GM12892 (cell line): Measurements from ENCODE around the gene NDUFV3. TPM values are rescaled to one million over a fixed set of nuclear protein-coding genes. Genes with fewer than 3 reads are reported as not detected.
"Not testable (repeated sequence)": the region's sequence is repeated elsewhere in the genome, so short reads cannot be mapped to it uniquely, and the experiment has no call there.

ENCODE experiments used
- DNase-seq: peaks from one replicate; pipeline ENCODE4 v3.0.0; 2011; ENCODE audit not compliant: insufficient read length
- FAIRE-seq: peaks from 2 replicates; lab custom pipeline; 2011; peaks lifted over from hg19 to GRCh38; lab: Jason Lieb, UNC
- POLR2A ChIP-seq: IDR thresholded peaks from 2 replicates; pipeline ENCODE4 v1.6.1; 2011; ENCODE audit warnings: low read depth, low read length, control low read depth
- POLR2AphosphoS5 ChIP-seq: IDR thresholded peaks from 2 replicates; pipeline ENCODE4 v1.6.1; 2011; ENCODE audit warnings: low read depth, low read length, control low read depth
- TAF1 ChIP-seq: IDR thresholded peaks from 2 replicates; pipeline ENCODE4 v1.6.1; 2011; ENCODE audit warnings: low read depth, mild to moderate bottlenecking, control low read depth, low read length, borderline replicate concordance
- polyA plus RNA-seq: library from polyadenylated mRNA; unstranded; fragments of >200 nt; gene quantifications from one replicate; pipeline ENCODE4 v1.2.1, GENCODE V29; 2012; ENCODE audit warnings: missing spikeins, inconsistent platforms; ENCODE audit not compliant: missing spikeins

Gene NDUFV3
- 16.2 TPM for polyA plus RNA-seq

GRCh38 chr21:42892931-42893755, at the start of gene NDUFV3:
NDUFV3 (plus strand) TSS chr21:42893309; CDS start chr21:42893334, 25 bp downstream.
- peak; percentile 90 for TF ChIP-seq POLR2A
- TF ChIP-seq POLR2AphosphoS5 = peak; percentile 87
- TF ChIP-seq TAF1 = peak; percentile 83
- peak; percentile 97 for DNase-seq
- peak; percentile 99 for FAIRE-seq

- no peak for FAIRE-seq
- no peak for DNase-seq
- no peak for TF ChIP-seq POLR2A
- no peak for TF ChIP-seq POLR2AphosphoS5
- no peak for TF ChIP-seq TAF1
These were observed 48.5 kb upstream of the NDUFV3 start for GRCh38 chr21:42844411-42845113.

- no peak for FAIRE-seq
- no peak for DNase-seq
- TF ChIP-seq TAF1 (no peak), POLR2A (no peak), POLR2AphosphoS5 (no peak)
These were observed 47.7 kb upstream of the NDUFV3 start for GRCh38 chr21:42845296-42845965.

- no peak for FAIRE-seq
- no peak for DNase-seq
- TF ChIP-seq POLR2A = no peak
- no peak for TF ChIP-seq POLR2AphosphoS5
- no peak for TF ChIP-seq TAF1
These were observed 46.9 kb upstream of the NDUFV3 start for GRCh38 chr21:42846221-42846620.

GRCh38 chr21:42847051-42847707, 45.9 kb upstream of the NDUFV3 start:
- FAIRE-seq (no peak), DNase-seq (no peak)
- TF ChIP-seq POLR2A = no peak
- no peak for TF ChIP-seq POLR2AphosphoS5
- no peak for TF ChIP-seq TAF1

- no peak for FAIRE-seq
- DNase-seq = no peak
- TF ChIP-seq POLR2AphosphoS5 = no peak
- TF ChIP-seq POLR2A = no peak
- TF ChIP-seq TAF1 = no peak
These were observed 45.4 kb upstream of the NDUFV3 start for GRCh38 chr21:42847726-42848125.

- peak; percentile 64 for FAIRE-seq
- not testable (repeated sequence) for DNase-seq
These were observed 44.8 kb upstream of the NDUFV3 start for GRCh38 chr21:42848144-42848931.

GRCh38 chr21:42848932-42849758, 44.0 kb upstream of the NDUFV3 start:
- FAIRE-seq = no peak
- DNase-seq = no peak
- no peak for TF ChIP-seq TAF1

- FAIRE-seq = no peak
- DNase-seq = no peak
- TF ChIP-seq POLR2A (no peak), TAF1 (no peak), POLR2AphosphoS5 (no peak)
These were observed 43.2 kb upstream of the NDUFV3 start for GRCh38 chr21:42849759-42850412.
